HG03135 (cell line): Measurements from ENCODE around the gene FAM83F.
A peak's percentile ranks its signal among the peaks of the same experiment; 100 is the strongest.

Experiments
- ATAC-seq: cut with Tn5 transposase; IDR thresholded peaks from one replicate; pipeline ENCODE4 v1.9.1; 2021; ENCODE audit warnings: mild to moderate bottlenecking, moderate library complexity; ENCODE audit not compliant: unreplicated experiment

FAM83F gene

DNA sequence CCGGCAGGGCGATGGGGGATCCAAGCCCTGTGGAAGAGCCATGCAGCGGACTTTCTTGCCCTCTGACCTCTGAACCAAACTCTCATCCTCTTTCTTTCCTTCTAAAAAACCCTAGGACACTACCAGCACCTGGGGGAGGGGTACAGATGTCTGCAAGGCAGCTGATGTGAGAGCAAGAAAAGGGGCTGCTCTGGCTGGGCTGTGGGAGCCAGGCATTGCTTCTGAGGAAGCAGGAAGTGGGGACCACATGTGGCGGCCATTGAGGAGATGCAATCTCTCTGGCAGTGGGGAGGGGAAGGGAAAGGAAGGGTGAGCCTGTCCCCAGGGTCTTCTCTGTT is 36.0 kb downstream of the FAM83F start:
- ATAC-seq = no peak

DNA sequence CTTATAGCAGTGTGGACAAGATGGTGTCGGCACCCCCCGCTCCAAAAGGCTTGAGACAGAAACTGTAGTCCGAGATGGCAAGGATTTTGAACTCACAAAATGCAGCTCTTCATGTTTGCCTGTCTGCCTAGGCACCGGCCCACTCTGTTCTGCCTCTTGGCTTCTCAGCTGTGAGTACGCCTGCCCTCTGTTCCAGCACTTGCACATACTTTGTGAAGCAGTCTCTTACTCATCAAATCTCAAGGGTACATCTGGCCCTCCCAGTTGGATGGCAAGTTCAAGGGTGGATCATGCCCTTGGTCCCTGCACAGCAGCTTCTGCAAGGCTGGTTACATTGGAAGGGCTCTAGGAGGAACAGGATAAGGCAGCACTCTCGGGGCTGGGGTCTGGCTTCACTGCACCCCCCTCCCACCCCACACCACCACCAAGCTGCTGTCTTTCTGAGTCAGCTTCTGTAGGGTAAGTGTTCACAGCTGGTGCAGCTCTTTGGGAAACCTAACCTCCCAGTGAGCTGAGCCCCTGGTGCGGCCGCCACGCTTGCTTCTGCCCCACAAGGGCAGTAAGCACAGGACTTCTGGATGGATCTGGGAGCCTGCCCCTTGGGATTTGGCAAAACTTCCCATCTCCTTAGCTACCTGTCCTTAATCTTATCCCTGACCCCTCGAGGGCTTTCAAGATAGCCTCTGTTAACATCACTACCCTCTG is 37.2 kb downstream of the FAM83F start:
- no peak for ATAC-seq

DNA sequence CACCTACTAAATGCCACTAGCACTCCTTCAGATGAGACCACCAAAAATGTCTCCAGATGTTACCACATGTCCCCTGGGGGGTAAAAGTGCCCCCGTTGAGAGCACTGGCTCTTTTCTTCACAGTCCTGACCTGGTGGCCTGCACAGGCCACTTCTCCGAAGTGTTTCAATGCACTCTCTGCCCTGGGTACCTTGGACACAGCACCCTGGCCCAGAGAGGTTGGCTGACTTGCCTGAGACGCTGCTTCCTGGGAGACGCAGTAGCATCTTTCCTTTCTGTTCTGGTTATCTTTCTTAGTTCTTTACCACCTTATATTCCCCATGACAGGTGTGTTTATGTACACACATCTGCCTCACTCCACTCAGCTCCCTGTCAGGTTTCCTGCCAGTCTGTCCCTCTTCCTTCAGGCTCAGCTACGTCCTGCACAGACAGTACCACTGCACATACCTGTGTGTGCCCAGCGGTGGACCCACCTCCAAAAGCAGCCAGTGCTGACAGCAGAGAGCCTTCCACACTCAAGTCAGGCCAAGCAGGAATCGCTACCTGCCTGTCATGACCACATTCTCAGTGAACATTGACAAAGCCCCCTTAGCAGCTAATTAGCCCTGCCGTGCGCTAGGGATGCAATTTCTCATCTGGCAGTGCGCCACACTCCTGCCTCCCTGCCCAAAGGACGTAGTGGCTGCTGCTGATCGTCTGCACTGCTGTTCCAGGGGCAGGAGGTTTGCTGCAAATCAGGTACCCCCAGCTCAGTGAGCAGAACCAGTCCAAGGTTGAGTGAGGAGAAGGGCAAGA is 39.0 kb downstream of the FAM83F start:
- no peak for ATAC-seq

DNA sequence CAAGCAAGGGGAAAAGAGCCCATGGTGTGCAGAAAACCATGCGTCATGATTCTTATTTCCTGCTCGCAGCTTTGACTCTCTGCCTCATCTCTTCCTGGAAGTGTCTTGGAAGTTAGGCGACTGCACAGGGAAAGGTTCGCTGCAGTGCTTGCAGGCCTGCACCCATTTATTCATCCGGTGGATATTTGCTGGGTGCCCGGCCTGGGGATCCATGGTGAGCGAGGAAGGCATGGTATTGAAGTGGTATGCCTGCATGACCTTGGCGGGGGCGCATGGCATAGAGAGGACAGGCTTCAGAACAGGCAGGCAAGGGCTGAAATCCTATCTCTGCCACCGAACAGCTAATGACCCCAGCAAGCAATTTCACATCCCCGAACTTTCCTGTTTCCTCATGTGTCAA is 40.6 kb downstream of the FAM83F start:
- ATAC-seq = no peak

DNA sequence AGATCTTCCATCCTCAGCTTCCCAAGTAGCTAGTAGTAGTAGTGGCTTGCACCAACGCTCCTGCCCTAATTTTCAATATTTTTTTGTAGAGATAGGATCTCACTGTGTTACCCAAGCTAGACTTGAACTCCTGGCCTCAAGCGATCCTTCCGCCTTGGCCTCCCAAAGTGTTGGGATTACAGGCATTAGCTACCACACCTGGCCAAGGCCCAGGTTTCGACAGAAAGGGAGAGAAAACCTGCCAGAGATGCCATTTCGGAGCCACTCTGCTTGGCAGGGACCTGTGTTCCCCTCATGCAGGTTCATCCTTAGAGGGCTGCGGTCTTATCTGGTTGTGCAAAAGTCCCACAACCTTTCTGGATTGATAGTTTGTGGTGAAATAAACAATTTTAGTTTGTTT is 41.4 kb downstream of the FAM83F start:
- no peak for ATAC-seq

DNA sequence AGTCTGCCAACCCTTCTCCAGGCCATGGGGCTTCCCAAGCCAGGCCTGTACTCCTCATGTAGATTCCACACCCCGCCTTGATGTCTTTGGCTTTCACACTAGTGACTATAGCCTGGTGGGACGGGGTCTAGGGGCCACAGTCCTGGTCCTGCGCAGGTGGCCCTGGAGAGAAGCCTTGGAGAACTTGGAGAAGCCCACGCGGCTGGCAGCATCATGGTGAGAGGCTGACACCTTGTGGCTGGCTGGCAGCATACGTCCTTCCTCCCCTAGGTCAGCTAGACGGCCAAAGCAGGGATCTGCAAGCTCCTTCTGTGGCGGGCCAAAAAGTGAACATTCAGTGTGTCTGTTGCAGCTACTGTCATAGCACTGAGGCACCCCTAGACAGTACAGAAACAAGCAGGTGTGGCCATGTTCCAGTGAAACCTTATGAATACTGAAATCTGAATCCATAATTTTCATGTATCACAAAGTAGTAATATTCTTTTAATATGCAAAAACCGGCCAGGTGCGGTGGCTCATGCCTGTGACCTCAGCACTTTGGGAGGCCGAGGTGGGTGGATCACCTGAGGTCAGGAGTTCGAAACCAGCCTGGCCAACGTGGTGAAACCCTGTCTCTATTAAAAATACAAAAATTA is 42.0 kb downstream of the FAM83F start:
- ATAC-seq = no peak

DNA sequence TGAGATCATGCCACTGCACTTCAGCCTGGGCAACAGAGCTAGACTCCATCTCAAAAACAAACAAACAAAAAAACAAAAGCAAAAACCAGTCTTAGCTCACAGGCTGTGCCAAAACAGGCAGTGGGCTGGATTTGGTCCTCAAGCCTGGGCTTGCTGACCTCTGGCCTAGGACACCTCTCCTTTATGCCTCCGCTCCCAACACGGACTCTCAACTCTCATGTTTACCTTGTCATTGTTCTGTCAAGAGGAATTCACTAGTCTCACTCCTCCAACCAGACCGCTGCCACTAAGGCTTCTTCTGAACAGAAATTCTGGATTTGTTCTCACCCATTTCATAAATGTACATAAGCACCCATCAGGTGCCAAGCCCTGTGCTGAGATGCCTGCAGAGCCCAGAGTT is 42.6 kb downstream of the FAM83F start:
- ATAC-seq = no peak

DNA sequence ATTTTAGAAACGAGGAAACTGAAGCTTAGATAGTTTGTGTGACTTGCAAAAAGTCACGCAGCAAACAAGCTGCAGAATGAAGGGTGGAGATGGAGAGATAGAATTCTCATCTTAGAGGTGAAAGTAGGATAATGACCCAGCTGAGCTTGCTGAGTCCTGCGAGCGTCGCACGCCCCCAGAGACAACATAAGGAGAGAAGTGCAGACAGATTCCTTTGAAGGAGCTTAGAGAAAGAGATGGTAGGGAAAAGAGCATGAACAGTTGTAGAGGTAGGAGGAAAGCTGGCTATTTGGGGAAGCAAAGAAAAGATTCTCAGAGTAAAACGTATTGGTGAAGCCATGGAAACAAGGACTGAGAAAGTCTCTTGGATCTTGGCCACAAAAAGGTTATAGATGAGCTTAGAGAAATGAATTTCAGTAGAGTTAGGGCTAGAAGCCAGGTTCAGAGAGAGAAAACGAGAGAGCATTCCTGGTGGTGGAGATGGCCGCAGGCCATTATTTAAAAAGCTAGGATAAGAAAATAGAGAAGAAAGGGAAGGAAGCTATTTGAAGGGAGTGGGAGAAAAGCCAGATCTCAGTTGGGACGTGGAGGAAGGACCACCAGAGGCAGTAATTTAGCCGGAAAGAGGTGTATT is 44.8 kb downstream of the FAM83F start:
- ATAC-seq = no peak

DNA sequence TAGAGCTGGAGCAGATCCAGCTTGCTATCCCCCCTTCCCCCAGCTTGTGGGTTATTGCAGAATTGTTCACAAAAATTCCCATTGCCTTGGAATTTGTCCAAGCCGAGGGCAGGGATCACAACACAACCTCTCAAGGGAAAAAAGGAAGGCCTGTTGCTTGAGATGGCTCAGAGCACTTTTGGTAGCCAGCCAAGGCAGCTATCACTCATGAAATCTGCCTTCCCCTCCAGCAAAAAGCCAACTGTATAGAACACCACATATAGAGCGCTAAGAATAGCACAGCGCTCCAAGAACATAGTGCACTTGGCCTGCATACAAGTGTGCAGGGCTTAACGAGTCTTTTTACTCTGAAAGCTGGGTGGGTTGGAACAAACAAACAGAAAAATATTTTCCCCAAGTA is 46.2 kb downstream of the FAM83F start:
- ATAC-seq = no peak

DNA sequence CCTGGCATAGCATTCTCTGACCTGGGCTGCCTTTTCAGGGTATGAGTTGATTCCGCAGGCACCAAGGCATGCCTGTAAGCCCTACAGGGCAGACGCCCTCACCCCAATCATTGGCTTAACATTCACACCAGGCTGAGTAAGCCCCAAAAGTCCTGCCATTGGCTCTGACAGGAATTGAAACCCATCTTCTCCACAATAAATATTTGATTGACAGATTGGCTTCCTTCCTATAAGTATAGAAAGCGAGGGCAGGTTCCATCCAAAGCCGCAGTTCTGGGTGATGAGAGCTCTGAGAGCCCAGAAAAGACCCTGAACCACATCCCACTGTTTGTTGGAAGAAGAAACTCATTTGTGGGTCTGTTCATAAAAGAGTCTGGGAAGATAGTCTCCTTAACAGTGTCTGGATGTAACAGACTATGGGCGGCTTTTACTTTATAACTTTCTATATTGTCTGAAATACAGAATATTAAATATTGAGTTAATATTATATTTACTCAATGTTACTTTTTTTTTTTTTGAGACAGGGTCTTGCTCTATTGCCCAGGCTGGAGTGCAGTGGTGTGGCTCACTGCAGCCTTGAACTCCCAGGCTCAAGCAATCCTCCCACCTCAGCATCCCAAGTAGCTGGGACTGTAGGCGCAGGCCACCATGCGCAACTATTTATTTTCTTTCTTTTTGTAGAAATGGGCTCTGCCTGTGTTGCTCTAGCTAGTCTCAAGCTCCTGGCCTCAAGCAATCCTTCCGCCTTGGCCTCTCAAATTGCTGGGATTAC is 46.8 kb downstream of the FAM83F start:
- no peak for ATAC-seq

DNA sequence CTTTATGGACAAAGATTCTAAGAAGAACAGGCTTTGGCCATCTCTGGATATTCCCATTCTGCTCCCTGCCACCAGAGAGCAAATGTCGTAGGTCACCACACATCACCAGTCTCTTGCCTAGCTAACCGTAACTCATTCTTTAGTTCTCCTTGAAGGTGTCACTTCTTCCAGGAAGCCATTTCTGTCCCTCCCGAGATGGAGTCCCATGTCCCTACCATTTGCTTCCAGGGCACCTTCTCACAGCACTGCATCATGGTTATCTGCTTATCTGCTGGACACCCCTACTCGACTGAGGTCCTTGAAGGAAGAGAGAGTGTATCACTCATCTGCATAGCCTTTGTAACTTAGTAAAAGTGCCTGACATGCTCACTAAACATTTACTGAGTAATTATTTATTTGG is 47.6 kb downstream of the FAM83F start:
- ATAC-seq = no peak

DNA sequence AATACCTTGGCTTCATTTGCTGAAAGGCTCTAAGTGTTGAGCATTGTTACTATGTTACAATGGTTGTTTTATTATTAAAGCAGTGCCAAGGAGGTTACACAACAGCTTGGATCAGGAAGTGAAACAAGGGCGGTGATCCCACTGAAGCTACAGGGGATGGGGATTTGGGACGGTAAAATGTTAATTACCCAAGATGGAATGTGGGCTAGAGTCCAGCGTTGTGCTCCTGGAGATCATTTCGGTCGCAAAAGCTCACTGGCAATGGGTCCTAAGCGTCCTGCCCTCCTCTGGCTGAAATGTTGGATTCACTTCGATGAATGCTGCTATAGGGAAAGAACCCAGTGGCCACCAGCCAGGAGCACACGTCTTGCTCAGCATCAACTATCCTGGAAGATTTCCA is 48.3 kb downstream of the FAM83F start:
- ATAC-seq = no peak

DNA sequence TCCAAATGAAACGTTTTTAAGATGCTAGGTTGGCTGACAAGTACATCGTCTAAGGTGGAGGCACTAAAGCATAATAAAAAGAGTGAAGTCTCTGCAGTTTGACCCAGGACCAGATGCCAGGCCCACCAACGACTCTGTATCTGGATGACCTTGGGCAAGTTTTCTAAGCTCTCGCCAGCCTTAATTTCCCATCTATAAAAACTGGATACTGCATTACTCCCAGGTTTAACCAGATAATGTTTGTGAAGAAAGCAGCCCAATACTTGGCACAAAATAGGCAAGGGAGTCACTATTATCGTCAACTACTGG is 49.0 kb downstream of the FAM83F start:
- no peak for ATAC-seq

DNA sequence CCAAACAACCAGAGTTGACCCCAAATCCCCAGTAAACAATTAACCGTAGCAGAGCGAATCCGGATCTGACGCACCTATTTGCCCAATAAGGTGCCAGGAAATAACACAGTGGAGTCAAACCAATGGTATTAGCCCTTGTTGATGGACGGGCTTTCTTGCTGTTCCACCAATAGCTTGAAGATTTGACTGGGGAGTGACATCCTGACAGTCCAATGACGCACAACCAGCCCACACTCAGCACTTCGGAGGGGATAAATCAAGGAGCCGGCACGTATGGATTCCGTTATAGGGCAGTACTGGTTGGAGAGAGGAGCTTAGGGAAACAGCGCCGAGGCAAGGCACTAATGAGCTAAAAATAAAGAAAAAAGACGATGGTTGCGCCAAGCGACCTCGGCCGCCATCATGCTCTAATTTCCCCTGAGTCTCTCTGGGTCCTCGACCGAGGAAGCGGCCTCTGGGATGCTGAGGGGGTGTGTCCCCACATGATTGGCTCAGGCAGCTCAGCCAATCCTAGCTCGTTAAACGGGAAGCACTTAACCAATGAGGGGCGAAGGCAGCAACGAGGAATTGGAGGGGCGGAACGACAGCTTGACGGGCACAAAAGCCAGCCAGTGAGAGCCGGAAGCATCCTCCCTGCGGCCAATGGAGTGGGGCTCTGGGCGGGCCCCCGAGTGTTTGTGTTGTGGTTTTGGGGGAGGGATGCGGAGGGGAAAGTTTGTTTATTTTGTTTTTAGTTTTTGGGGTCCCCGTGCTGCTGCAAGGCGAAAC is 49.5 kb downstream of the FAM83F start:
- ATAC-seq = peak; percentile 84

DNA sequence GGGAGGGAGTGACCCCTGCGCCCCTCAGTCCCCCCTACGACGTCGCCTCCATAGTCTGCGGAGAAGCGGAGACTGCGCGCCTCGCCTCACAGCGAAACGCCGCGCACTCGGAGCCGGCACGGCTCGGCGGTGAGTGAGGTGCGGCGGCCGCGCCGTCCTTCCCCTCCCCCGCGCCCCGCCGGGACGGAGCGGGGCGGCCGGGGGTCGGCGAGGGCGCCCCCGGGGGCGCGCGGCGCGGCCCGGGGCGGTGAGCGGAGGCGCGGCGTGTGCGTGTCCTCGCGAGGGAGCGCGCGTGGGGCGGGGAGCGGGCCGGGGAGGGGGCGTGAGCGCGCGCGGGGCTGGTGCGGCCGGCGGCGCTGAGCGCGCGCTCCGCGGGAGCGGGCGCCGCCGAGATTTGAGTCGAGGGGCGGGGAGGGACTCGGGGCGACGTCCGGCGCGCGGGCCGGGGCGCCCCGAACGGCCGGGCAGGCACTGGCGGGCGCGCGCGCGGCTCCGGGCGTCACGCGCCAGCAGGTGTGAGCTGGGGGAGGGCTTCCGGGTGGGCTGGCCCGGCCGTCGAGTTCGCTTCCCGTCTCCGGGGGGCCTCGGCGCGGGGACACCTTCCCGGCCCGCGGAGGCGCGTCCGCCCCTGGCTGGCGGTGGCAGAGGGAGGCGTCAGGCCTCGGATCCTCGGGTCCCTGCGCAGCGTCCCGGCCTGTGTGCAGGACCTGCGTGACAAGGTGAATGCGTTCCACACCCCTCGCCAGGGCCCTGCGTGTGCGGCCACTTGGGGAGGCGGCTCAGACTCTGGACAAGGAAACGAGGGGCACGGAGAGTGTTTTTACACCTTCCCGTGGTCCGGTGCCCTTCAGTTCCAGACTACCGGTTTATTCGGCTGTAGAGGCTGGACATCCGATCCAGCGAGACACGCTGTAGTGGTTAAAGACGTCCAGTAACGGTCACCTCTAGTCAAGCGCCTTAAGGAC is 50.4 kb downstream of the FAM83F start:
- peak; percentile 16 for ATAC-seq

DNA sequence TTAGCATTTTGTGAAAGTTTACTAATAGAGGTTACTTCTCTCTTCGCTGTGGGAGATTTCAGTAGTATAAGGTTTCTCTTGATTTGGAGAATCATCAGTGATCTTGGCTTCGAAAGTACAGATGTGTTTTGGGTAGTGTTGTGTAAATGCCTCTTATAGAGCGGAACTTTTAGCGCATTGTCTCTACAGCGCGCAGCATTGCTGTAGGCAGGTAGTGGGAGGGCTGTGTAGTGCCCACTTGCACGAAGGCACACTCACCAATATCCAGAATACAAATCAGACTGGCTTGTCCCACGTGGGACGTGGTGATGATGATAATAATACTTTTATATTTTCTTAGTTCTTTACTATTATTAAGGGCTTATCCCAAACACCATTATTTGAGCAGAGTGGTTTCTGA is 51.4 kb downstream of the FAM83F start:
- ATAC-seq = no peak

DNA sequence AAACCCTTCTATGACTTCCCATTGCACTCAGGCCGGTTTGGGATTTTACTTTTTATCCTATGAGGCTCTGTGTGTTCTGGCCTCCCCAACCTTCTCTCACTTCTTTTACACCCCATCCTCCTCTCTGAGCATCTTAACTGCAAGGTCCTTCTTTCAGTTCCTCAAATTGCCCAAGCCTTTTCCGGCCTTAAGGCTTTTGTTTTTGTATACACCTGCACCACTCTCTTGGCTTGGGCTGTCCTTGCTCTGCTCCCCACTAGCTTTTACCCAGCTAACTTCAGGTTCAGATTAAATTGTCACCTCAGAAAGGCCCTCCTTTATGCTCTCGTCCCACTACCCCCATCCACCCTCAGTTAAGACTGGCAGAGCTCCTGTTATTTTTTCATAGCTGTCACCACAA is 55.5 kb downstream of the FAM83F start:
- ATAC-seq = peak; percentile 85

DNA sequence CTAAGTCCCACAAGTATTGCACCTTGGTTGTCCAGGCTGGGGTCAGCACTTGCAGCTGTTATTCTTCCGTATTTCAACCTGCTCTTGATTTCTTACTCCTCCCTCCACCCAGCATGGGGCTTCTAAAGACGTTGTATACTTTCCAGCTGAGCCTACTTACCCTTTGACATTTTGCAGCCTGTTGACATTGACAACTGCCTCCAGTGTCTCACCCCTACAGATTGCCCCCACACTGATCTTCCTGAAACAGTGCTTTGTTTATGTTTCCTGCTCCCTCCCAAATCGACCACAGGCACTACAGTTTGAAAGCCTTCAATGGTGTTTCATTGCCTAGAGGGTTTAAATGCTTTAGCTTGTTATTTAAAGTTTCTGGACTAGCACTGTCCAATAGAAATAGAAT is 56.6 kb downstream of the FAM83F start:
- ATAC-seq = no peak

DNA sequence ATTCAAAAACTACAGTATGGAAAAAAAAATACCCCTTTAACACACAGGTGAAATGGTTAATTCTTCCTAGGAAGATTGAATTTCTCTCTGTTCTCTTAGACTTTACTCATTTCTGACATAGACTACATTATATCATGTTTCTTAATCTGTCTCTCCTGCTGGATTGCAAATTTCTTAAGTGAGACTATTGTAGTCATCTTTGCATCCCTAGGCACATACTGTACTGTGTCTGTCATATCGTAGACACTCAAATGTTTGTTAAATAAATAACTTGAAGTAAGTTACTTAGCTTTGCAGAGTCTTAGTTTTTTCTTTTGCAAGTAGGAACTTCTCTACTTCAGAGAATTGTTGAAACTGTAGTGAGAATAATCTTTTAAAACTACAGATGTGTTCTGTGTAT is 58.7 kb downstream of the FAM83F start:
- ATAC-seq = no peak
